ENCODE data around the gene ITPR1. TPM values are rescaled to one million over a fixed set of nuclear protein-coding genes. Genes with fewer than 3 reads are reported as not detected.

ITPR1 gene
- total RNA-seq, 4 donors from 2014 or later: 58.8 to 67.2 (median 63.1) TPM

DNA sequence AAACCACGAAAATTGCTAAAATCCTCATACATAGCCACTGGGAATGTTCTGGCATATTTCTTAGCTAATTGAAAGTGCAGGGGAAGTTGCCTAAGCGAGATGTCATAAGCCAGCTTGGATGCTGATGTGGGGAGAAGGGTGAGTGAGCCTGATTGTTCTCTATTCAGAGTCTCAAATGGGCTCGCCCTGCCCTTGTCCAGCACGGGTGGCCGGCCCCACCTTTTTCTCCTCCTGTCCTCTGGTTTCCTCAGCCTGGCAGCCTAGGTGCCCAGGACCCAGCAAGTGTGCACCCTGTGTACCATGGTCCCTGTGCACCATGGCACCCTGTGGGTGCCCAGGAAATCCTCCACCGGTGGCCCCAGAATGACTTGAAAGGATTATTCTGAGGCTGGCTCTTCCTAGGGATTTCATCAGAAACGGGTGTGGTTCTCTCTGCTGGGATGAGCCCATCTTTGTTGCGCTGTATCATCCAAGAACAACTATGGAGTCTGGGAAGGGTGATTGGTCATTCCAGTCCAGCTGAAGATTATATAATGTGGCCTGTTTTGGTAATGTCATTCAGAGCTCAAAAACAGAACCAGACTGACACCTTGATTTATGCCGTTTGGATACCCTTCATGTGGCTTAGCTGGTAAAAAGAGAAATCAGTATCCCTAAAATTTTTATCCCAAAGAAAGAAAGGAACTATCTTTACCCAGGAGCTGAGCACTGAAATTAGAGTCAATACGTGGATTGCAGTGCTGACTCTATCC, 335.3 kb downstream of the ITPR1 start:
- TF ChIP-seq, protein P1, sequence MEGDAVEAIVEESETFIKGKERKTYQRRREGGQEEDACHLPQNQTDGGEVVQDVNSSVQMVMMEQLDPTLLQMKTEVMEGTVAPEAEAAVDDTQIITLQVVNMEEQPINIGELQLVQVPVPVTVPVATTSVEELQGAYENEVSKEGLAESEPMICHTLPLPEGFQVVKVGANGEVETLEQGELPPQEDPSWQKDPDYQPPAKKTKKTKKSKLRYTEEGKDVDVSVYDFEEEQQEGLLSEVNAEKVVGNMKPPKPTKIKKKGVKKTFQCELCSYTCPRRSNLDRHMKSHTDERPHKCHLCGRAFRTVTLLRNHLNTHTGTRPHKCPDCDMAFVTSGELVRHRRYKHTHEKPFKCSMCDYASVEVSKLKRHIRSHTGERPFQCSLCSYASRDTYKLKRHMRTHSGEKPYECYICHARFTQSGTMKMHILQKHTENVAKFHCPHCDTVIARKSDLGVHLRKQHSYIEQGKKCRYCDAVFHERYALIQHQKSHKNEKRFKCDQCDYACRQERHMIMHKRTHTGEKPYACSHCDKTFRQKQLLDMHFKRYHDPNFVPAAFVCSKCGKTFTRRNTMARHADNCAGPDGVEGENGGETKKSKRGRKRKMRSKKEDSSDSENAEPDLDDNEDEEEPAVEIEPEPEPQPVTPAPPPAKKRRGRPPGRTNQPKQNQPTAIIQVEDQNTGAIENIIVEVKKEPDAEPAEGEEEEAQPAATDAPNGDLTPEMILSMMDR (IDR thresholded peaks at IDR 0.05; ENCODE audit: low read depth): no peak

DNA sequence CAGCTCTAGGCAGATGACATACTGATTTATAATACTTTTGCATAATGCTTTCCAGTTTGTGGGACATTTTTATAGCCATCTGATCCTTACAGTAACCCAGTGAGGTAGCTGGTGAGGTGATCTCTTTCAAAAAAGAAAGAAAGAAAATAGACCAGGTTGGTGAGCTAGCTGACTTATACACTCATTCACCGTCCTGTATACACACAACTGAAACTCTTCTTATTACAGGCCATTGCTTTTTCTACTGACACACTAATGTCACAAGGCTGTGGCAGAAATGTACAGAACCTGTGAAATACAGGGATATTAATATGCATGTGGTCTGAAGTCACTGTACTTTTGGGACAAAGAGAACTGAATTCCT, 335.9 kb downstream of the ITPR1 start:
- TF ChIP-seq, protein P1 (IDR thresholded peaks at IDR 0.05; ENCODE audit: low read depth): no peak

DNA sequence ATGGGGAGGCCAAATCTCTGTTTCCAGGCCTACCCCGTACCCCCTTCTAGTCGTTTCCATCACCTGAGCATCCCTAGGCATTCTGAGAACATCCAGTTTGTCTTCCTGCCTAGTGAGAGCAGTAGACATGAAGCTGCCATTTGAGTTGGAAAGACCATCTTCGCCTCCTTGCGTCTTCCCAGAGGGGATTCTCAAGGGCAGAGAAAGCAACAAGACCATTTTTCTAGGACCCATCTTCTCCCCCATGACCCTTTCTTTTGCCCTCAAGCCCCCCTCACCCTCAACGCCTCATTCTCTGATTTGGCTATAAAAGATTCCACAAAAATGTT, 337.4 kb downstream of the ITPR1 start:
- TF ChIP-seq, protein P1 (IDR thresholded peaks at IDR 0.05; ENCODE audit: low read depth): no peak

DNA sequence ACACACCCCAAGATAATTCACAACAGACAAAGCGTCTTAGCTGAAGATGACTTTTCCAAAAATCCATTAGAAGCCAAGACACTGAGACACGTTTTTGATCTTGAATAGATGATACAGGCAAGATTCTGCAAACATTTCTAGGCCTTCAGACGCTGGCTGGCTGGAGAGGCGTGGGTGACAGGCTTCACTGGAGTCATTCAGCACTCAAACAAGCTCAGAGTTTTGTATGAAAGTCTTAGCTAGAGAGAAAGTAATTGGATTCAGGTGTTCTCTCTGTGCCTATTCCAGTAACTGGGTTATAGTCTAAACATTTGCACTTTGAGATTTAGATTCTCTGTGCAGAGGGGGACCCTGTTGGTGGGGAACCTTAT, 338.4 kb downstream of the ITPR1 start:
- TF ChIP-seq, protein P1 (IDR thresholded peaks at IDR 0.05; ENCODE audit: low read depth): no peak

DNA sequence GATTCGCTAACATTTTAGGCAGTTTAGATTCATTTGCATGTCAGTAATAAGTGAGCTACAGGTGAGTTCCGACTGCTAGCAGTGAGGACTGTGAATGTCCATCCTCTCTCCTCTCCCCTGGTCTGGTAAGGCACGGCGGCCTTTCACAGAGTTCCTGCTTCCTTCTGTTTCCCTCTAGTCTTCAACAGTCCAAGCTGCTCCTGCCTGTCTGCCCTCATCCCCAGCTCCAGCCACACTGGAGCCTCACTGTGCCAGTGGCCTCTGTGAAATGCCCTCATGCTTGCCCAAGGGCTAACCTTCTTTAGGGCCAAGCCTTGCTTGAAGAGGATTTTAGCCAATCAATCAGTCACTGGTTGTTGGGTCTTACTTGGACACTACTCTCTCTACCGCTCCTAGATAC, 340.3 kb downstream of the ITPR1 start:
- TF ChIP-seq, protein P1 (IDR thresholded peaks at IDR 0.05; ENCODE audit: low read depth): no peak

DNA sequence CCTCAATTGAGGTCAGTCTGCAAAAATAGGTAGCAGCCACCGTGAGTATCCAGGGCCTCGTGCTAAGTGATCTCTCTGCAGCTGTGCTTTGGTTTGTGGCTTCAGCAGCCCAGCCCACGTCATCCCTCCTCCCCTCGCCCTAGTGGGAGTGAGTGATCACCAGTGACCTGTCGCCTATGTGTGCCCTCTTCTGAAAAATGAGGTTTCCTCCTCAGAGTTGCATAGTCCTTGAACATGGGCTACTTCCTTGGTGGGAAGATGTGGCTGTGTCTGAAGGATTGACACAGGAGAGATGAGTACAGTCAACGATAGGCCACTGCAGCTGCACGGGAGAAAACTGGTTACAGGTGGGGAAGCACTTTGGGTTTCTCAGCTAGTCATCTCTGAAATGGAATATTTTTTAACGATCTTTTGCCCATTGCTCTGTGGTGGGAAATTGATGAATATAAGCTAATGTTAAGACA, 341.3 kb downstream of the ITPR1 start:
- TF ChIP-seq, protein P1 (IDR thresholded peaks at IDR 0.05; ENCODE audit: low read depth): no peak

DNA sequence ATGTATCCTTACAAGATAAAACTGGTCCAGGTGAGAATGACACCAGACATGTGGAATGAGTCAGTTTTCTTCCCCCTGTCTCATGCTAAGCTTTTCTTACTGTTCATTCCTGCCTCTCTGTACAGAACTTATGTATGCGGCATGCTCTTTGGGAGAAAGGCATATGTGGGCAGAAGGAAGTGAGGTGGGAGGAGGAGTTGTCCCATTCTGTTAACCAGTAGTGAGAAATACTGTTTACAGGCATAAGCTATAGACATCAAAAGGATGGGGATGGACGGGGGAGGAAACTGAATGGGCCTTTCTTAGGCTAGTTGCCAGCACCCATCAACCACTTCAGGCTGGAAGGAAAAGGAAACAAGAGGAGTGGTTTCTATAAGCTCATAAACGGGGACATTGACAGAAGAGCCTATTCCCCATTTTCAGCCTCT, 342.5 kb downstream of the ITPR1 start:
- TF ChIP-seq, protein P1 (IDR thresholded peaks at IDR 0.05; ENCODE audit: low read depth): no peak

All from subcutaneous adipose tissue (tissue), 4 donors.